Parathyroid adenoma (tissue), 2 donors: ENCODE measurements around the gene ADGRL3.

Source experiments
- H2AFZ ChIP-seq: fragments of 300-600 bp; sonication (generic); one replicate; pipeline ENCODE4 v1.7.0; 2017; ENCODE audit warnings: antibody characterized with exemption, mild to moderate bottlenecking
- H3K27ac ChIP-seq: fragments of 300-600 bp; sonication (generic); one replicate; pipeline ENCODE4 v1.7.0; 2017
- H3K27me3 ChIP-seq: fragments of 300-600 bp; sonication (generic); one replicate; pipeline ENCODE4 v1.7.0; 2017; ENCODE audit warnings: low read length; ENCODE audit not compliant: control insufficient read depth, insufficient read depth
- H3K36me3 ChIP-seq: fragments of 300-600 bp; sonication (generic); one replicate; pipeline ENCODE4 v1.7.0; 2017; ENCODE audit warnings: low read length; ENCODE audit not compliant: control insufficient read depth, insufficient read depth
- H3K4me1 ChIP-seq: fragments of 300-600 bp; sonication (generic); one replicate; pipeline ENCODE4 v1.7.0; 2017; ENCODE audit warnings: control low read depth
- H3K4me2 ChIP-seq: fragments of 300-600 bp; sonication (generic); one replicate; pipeline ENCODE4 v1.7.0; 2017; ENCODE audit warnings: low read length
- H3K4me3 ChIP-seq: fragments of 300-600 bp; sonication (generic); one replicate; pipeline ENCODE4 v1.7.0; 2017; ENCODE audit warnings: low read depth, low read length
- H3K79me2 ChIP-seq: fragments of 300-600 bp; sonication (generic); one replicate; pipeline ENCODE4 v1.7.0; 2017; ENCODE audit warnings: control low read depth
- H3K9ac ChIP-seq: fragments of 300-600 bp; sonication (generic); one replicate; pipeline ENCODE4 v1.7.0; 2017; ENCODE audit warnings: mild to moderate bottlenecking
- H3K9me3 ChIP-seq: fragments of 300-600 bp; sonication (generic); one replicate; pipeline ENCODE4 v1.7.0; 2017; ENCODE audit warnings: low read length; ENCODE audit not compliant: control insufficient read depth
- CTCF ChIP-seq: fragments of 300-600 bp; sonication (generic); IDR thresholded peaks from one replicate; pipeline ENCODE4 v1.7.0; 2017; ENCODE audit warnings: antibody characterized with exemption, mild to moderate bottlenecking
- donor health status: primary hyperparathyroidism.

The ADGRL3 gene

GRCh38 chr4:61827907-61828391, 627.8 kb downstream of the ADGRL3 start:
- H3K27me3 ChIP-seq = no peaks in the 10 kb centered on the region
- no peak overlapping the region for H3K4me3 ChIP-seq
- no peak overlapping the region for H2AFZ ChIP-seq
- no peak overlapping the region for H3K9ac ChIP-seq
- H3K27ac ChIP-seq = no peak overlapping the region
- H3K4me1 ChIP-seq = no peaks in the 10 kb centered on the region
- no peaks in the 10 kb centered on the region for H3K79me2 ChIP-seq
- H3K9me3 ChIP-seq = no peaks in the 10 kb centered on the region
- H3K36me3 ChIP-seq = no peaks in the 10 kb centered on the region
- no peak overlapping the region for H3K4me2 ChIP-seq
- TF ChIP-seq CTCF = no peak

- Histone ChIP-seq H3K4me1 (no peaks in the 10 kb centered on the region), H3K27ac (no peak overlapping the region), H3K79me2 (no peaks in the 10 kb centered on the region), H3K4me3 (no peak overlapping the region), H2AFZ (no peak overlapping the region), H3K36me3 (no peaks in the 10 kb centered on the region), H3K9me3 (no peaks in the 10 kb centered on the region), H3K4me2 (no peak overlapping the region), H3K9ac (no peak overlapping the region), H3K27me3 (no peaks in the 10 kb centered on the region)
- no peak for TF ChIP-seq CTCF
Measured at GRCh38 chr4:61828960-61829359, 628.8 kb downstream of the ADGRL3 start.

- H3K4me1 ChIP-seq = no peaks in the 10 kb centered on the region
- no peaks in the 10 kb centered on the region for H3K27me3 ChIP-seq
- H3K36me3 ChIP-seq = no peaks in the 10 kb centered on the region
- H3K9ac ChIP-seq = no peak overlapping the region
- no peak for TF ChIP-seq CTCF
- no peak overlapping the region for H2AFZ ChIP-seq
- no peaks in the 10 kb centered on the region for H3K9me3 ChIP-seq
- H3K27ac ChIP-seq = no peak overlapping the region
- H3K79me2 ChIP-seq = no peaks in the 10 kb centered on the region
- no peak overlapping the region for H3K4me3 ChIP-seq
- H3K4me2 ChIP-seq = no peak overlapping the region
Measured at GRCh38 chr4:61831987-61832386, 631.9 kb downstream of the ADGRL3 start.

- no peak overlapping the region for H3K4me3 ChIP-seq
- no peaks in the 10 kb centered on the region for H3K79me2 ChIP-seq
- H3K9ac ChIP-seq = no peak overlapping the region
- no peaks in the 10 kb centered on the region for H3K27me3 ChIP-seq
- no peaks in the 10 kb centered on the region for H3K36me3 ChIP-seq
- H3K9me3 ChIP-seq = no peaks in the 10 kb centered on the region
- H3K4me2 ChIP-seq = no peak overlapping the region
- TF ChIP-seq CTCF = no peak
- no peaks in the 10 kb centered on the region for H3K4me1 ChIP-seq
- no peak overlapping the region for H3K27ac ChIP-seq
- H2AFZ ChIP-seq = no peak overlapping the region
Measured at GRCh38 chr4:61837395-61837794, 637.3 kb downstream of the ADGRL3 start.

- no peak overlapping the region for H3K4me3 ChIP-seq
- H3K4me2 ChIP-seq = no peak overlapping the region
- no peaks in the 10 kb centered on the region for H3K9me3 ChIP-seq
- H3K79me2 ChIP-seq = no peaks in the 10 kb centered on the region
- no peak overlapping the region for H3K9ac ChIP-seq
- H2AFZ ChIP-seq = no peak overlapping the region
- no peak for TF ChIP-seq CTCF
- no peak overlapping the region for H3K27ac ChIP-seq
- H3K27me3 ChIP-seq = no peaks in the 10 kb centered on the region
- no peaks in the 10 kb centered on the region for H3K4me1 ChIP-seq
- no peaks in the 10 kb centered on the region for H3K36me3 ChIP-seq
Measured at GRCh38 chr4:61838072-61838471, 637.9 kb downstream of the ADGRL3 start.
